HepG2 (cell line): ENCODE measurements around the gene DAO. TPM values are rescaled to one million over a fixed set of nuclear protein-coding genes. Genes with fewer than 3 reads are reported as not detected.
A peak's percentile ranks its signal among the peaks of the same experiment; 100 is the strongest.

Source experiments
- ATAC-seq: fragments of 200-7000 bp; cut with Tn5 transposase; 3 replicates; pipeline ENCODE4 v1.9.1; 2020; ENCODE audit warnings: mild to moderate bottlenecking, moderate library complexity
- BruUV-seq: library from RNA; stranded (reverse); fragments of 400-500 nt; replicated peaks from 2 replicates; lab custom pipeline; 2021; lab: Mats Ljungman, UMichigan
- CTCF ChIA-PET: fragments of 300-600 bp; formaldehyde crosslinking; extraction: SDS; loops from one replicate; lab custom pipeline; 2021; ENCODE audit warnings: low total read pairs, inconsistent platforms, low intra/inter-chr PET ratio; lab: Yijun Ruan, JAX
- POLR2A ChIA-PET: fragments of 350-600 bp; sonication (Branson Sonifier 250); formaldehyde crosslinking; loops from one replicate; lab custom pipeline; 2020; ENCODE audit warnings: antibody characterized with exemption, inconsistent platforms; lab: Yijun Ruan, JAX
- DNase-seq: peaks from one replicate; pipeline ENCODE4 v3.0.0-alpha.2; 2015; ENCODE audit warnings: low spot score
- FAIRE-seq: peaks from 3 replicates; lab custom pipeline; 2011; peaks lifted over from hg19 to GRCh38; lab: Jason Lieb, UNC
- H2AFZ ChIP-seq: one replicate; pipeline ENCODE4 v1.6.1; 2011; ENCODE audit warnings: low read length, inconsistent platforms
- H3K27ac ChIP-seq: fragments of 300-600 bp; 3 replicates; pipeline ENCODE4 v1.8.0; 2011; ENCODE audit warnings: mixed run types, mild to moderate bottlenecking, mixed read lengths, low read length, inconsistent platforms; ENCODE audit not compliant: insufficient read depth; ENCODE audit errors: extremely low read length
- H3K27me3 ChIP-seq, 2 experiments: fragments of 200-600 bp in 1 of 2; 2 replicates in 1 of 2; 3 replicates in 1 of 2; pipeline versions ENCODE4 v1.6.0 to v1.8.0; 2011; ENCODE audit warnings: low read length in 2 of 2, mild to moderate bottlenecking in 2 of 2, moderate library complexity in 2 of 2, inconsistent platforms in 1 of 2; ENCODE audit not compliant: insufficient read depth in 2 of 2, control insufficient read depth in 1 of 2
- H3K36me3 ChIP-seq, 2 experiments: fragments of 200-600 bp in 1 of 2; replicated peaks in 1 of 2; 2 replicates in 1 of 2; 3 replicates in 1 of 2; pipeline versions ENCODE4 v1.5.1 to v1.8.0; 2011; ENCODE audit warnings: low read length in 2 of 2, inconsistent platforms in 1 of 2; ENCODE audit not compliant: insufficient read depth in 2 of 2, control insufficient read depth in 1 of 2
- H3K4me1 ChIP-seq: 2 replicates; pipeline ENCODE4 v1.5.1; 2012; ENCODE audit warnings: low read length, inconsistent platforms; ENCODE audit not compliant: insufficient read depth
- H3K4me2 ChIP-seq: 2 replicates; pipeline ENCODE4 v1.6.0; 2011; ENCODE audit warnings: low read depth, low read length, inconsistent platforms
- H3K4me3 ChIP-seq, 3 experiments: fragments of 200-600 bp in 1 of 3; sonication (generic), shearing (Covaris generic) in 1 of 3; replicated peaks in 1 of 3; 2 replicates each; pipeline ENCODE4 v1.5.1; 2011 to 2016; ENCODE audit warnings: low read length in 3 of 3, inconsistent platforms in 2 of 3, low read depth in 2 of 3, mild to moderate bottlenecking in 2 of 3, control low read depth in 1 of 3, mixed read lengths in 1 of 3; ENCODE audit not compliant: insufficient read depth in 1 of 3
- H3K79me2 ChIP-seq: one replicate; pipeline ENCODE4 v1.6.1; 2011; ENCODE audit warnings: low read length, inconsistent platforms; ENCODE audit not compliant: insufficient read depth
- H3K9ac ChIP-seq: 2 replicates; pipeline ENCODE4 v1.6.0; 2011; ENCODE audit warnings: mild to moderate bottlenecking, low read depth, low read length, inconsistent platforms; ENCODE audit not compliant: insufficient read depth
- H3K9me3 ChIP-seq: 2 replicates; pipeline ENCODE4 v1.5.1; 2012; ENCODE audit warnings: mild to moderate bottlenecking, low read length
- H4K20me1 ChIP-seq: 2 replicates; pipeline ENCODE4 v1.6.0; 2011; ENCODE audit warnings: inconsistent platforms, mild to moderate bottlenecking, low read length, moderate library complexity; ENCODE audit not compliant: insufficient read depth
- ATM ChIP-seq: fragments of 450-650 bp; IDR thresholded peaks from 2 replicates; pipeline ENCODE4 v1.7.1; 2017; ENCODE audit warnings: mild to moderate bottlenecking, borderline replicate concordance
- HHEX ChIP-seq: IDR thresholded peaks from 2 replicates; pipeline ENCODE4 v1.6.1; 2016; ENCODE audit warnings: control low read depth
- KAT2B ChIP-seq: fragments of 150-350 bp; IDR thresholded peaks from 2 replicates; pipeline ENCODE4 v1.6.1; 2014; ENCODE audit warnings: low read depth, low read length, borderline replicate concordance
- KMT2B ChIP-seq: IDR thresholded peaks from 2 replicates; pipeline ENCODE4 v1.6.1; 2016; ENCODE audit warnings: missing genetic modification reagents, missing compliant biosample characterization
- MZF1 ChIP-seq: sonication (generic); formaldehyde crosslinking; IDR thresholded peaks from 2 replicates; pipeline ENCODE4 v1.8.1; 2023; ENCODE audit warnings: mild to moderate bottlenecking, missing genetic modification reagents, borderline replicate concordance
- NCOR1 ChIP-seq: fragments of 200-600 bp; sonication (generic); IDR thresholded peaks from 2 replicates; pipeline ENCODE4 v1.7.0; 2017; ENCODE audit warnings: antibody characterized with exemption, low read length, borderline replicate concordance
- NFRKB ChIP-seq: fragments of 450-650 bp; IDR thresholded peaks from 2 replicates; pipeline ENCODE4 v1.6.1; 2017
- NR2F6 ChIP-seq, 2 experiments: IDR thresholded peaks; 2 replicates each; pipeline ENCODE4 v1.6.1; 2016; ENCODE audit warnings: antibody characterized with exemption in 1 of 2, mild to moderate bottlenecking in 1 of 2
- RBM22 ChIP-seq: fragments of 200-400 bp; formaldehyde crosslinking; optimal IDR thresholded peaks from 2 replicates; pipeline ENCODE3; 2017; ENCODE audit warnings: mild to moderate bottlenecking, low read length, moderate library complexity
- STAT5B ChIP-seq: sonication (generic); formaldehyde crosslinking; IDR thresholded peaks from 2 replicates; pipeline ENCODE4 v1.4.0; 2020; ENCODE audit warnings: missing genetic modification reagents
- ZNF263 ChIP-seq: sonication (generic); formaldehyde crosslinking; IDR thresholded peaks from 2 replicates; pipeline ENCODE4 v1.4.0; 2020; ENCODE audit warnings: missing genetic modification reagents
- ZNF296 ChIP-seq: sonication (generic); formaldehyde crosslinking; conservative IDR thresholded peaks from 2 replicates; pipeline ENCODE4 v1.5.0; 2020; ENCODE audit warnings: mild to moderate bottlenecking, missing genetic modification reagents
- ZNF34 ChIP-seq: sonication (generic); formaldehyde crosslinking; IDR thresholded peaks from 2 replicates; pipeline ENCODE4 v1.4.0; 2020; ENCODE audit warnings: mild to moderate bottlenecking, missing genetic modification reagents, borderline replicate concordance
- ZSCAN25 ChIP-seq: sonication (generic); formaldehyde crosslinking; IDR thresholded peaks from 2 replicates; pipeline ENCODE4 v1.8.0; 2022; ENCODE audit warnings: mild to moderate bottlenecking, missing genetic modification reagents
- ZSCAN29 ChIP-seq: sonication (generic); formaldehyde crosslinking; conservative IDR thresholded peaks from 2 replicates; pipeline ENCODE4 v1.4.0; 2020; ENCODE audit warnings: mild to moderate bottlenecking, missing genetic modification reagents
- WGBS: methylation state at CpG from one replicate; pipeline ENCODE4 v1.1.6; 2017; ENCODE audit warnings: low lambda C conversion rate; 5-methylcytosine and 5-hydroxymethylcytosine counted together
- in situ Hi-C: cut with HindIII; loops from 2 replicates; pipeline ENCODE4 v1.10.0; 2017; ENCODE audit warnings: low pct_unique_long_range_greater_than_20kb; ENCODE audit not compliant: extremely low pct_ligation_motif_present
- intact Hi-C: fragments of 100-400 bp; cut with micrococcal nuclease; formaldehyde crosslinking; loops from one replicate; pipeline ENCODE4 v1.10.0; 2022; ENCODE audit not compliant: unreplicated experiment
- polyA plus RNA-seq, 8 experiments: library from polyadenylated mRNA; depleted of rRNA in 3 of 8; stranded (reverse) in 7 of 8; unstranded in 1 of 8; fragments of >200 nt; fragmentation: Illumina TruSeq in 4 of 8; extraction: Trizol in 4 of 8; gene quantifications; 2 replicates each; pipeline versions ENCODE4 v1.2.1 to v1.2.3, GENCODE V29; 2011 to 2016; ENCODE audit warnings: low read depth in 4 of 8, missing spikeins in 1 of 8, mixed read lengths in 1 of 8; ENCODE audit not compliant: insufficient read depth in 1 of 8
- total RNA-seq, 5 experiments: library from RNA; depleted of rRNA; stranded (reverse); fragments of >200 nt; fragmentation: Illumina TruSeq; extraction: Trizol; gene quantifications; 2 replicates each; pipeline ENCODE4 v1.2.3, GENCODE V29; 2016; ENCODE audit warnings: low read depth in 1 of 5
- TF ChIP-seq, protein P1 (sequence below): fragments of 450-650 bp; IDR thresholded peaks from 2 replicates; pipeline ENCODE4 v1.6.1; 2016
- TF ChIP-seq, protein P2 (sequence below): sonication (generic); formaldehyde crosslinking; IDR thresholded peaks from 2 replicates; pipeline ENCODE4 v1.8.1; 2023; ENCODE audit warnings: mild to moderate bottlenecking, missing genetic modification reagents, borderline replicate concordance
- TF ChIP-seq, protein P3 (sequence below): sonication (generic); formaldehyde crosslinking; IDR thresholded peaks from 2 replicates; pipeline ENCODE4 v1.4.0; 2020; ENCODE audit warnings: missing genetic modification reagents

DAO gene
- total and polyA plus RNA-seq, 2 of the 13 experiments (the other 11 are each of a cell fraction or from before 2014, with no cell fraction given) = 0.34 to 0.82 TPM

DNA sequence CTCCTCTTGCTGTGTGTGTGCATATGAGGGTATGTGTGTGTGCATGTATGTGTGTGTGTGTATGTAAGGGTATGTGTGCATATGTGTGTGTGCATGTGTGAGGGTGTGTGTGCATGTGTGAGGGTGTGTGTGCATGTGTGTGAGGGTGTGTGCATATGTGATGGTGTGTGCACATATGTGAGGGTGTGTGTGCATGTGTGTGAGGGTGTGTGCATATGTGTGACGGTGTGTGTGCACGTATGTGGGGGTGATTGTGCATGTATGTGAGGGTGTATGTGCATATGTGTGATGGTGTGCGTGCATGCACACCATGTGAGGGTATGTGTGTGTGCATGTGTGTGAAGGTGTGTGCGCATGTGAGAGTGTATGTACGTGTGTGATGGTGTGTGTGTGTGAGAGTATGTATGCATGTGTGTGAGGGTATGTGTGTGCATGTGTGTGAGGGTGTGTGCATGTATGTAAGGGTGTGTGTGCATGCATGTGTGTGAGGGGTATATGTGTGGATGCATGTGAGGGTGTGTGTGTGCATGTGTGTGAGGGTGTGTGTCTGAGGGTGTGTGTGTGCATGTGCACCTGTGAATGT lies 15.4 kb downstream of the DAO start:
- ATAC-seq = no peak
- H3K79me2 ChIP-seq = no peaks in the 10 kb centered on the region
- no peaks in the 10 kb centered on the region for H3K36me3 ChIP-seq
- TF ChIP-seq, protein P1, sequence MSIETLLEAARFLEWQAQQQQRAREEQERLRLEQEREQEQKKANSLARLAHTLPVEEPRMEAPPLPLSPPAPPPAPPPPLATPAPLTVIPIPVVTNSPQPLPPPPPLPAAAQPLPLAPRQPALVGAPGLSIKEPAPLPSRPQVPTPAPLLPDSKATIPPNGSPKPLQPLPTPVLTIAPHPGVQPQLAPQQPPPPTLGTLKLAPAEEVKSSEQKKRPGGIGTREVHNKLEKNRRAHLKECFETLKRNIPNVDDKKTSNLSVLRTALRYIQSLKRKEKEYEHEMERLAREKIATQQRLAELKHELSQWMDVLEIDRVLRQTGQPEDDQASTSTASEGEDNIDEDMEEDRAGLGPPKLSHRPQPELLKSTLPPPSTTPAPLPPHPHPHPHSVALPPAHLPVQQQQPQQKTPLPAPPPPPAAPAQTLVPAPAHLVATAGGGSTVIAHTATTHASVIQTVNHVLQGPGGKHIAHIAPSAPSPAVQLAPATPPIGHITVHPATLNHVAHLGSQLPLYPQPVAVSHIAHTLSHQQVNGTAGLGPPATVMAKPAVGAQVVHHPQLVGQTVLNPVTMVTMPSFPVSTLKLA = peak; percentile 78
- TF ChIP-seq ZNF296 = no peak
- BruUV-seq = no TSS peak
- FAIRE-seq = peak; percentile 15
- H4K20me1 ChIP-seq = no peaks in the 10 kb centered on the region
- H3K4me2 ChIP-seq = no peak overlapping the region
- no peak overlapping the region for H3K27ac ChIP-seq
- in situ Hi-C loops (no loop called here), intact Hi-C loops (no loop called here)
- WGBS = 47% methylated on average over 5 of the region's 5 CpGs
- no peak overlapping the region for H2AFZ ChIP-seq
- CTCF ChIA-PET = no interaction called here
- H3K4me1 ChIP-seq = no peaks in the 10 kb centered on the region
- H3K27me3 ChIP-seq = no peaks in the 10 kb centered on the region
- peaks cover 3% of the 10 kb centered on the region; the same call in 1 of the 2 replicates for H3K9me3 ChIP-seq
- DNase-seq = no peak
- no peak overlapping the region for H3K4me3 ChIP-seq
- no peak overlapping the region for H3K9ac ChIP-seq
- POLR2A ChIA-PET = no interaction called here

DNA sequence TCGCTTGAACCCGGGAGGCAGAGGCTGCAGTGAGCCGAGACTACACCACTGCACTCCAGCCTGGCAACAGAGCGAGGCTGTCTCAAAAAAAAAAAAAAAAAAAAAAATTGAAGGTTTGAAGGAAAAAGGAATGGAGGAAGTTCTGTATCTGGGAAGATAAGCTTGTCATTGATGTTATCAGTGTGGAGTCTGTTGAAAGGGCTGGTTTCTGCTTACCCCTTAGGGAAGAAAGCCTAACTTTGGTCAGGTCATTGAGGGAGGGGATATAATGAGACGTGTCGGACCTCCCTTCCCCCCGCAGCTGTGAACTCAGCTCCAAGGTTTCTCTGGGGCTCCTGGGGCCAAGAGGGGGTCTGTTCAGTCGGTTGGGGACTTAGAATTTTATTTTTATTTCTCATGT lies 16.4 kb downstream of the DAO start:
- Histone ChIP-seq H3K9me3 (no peaks in the 10 kb centered on the region), H2AFZ (no peak overlapping the region), H3K4me1 (no peaks in the 10 kb centered on the region), H3K4me3 (no peak overlapping the region), H4K20me1 (no peaks in the 10 kb centered on the region), H3K79me2 (no peaks in the 10 kb centered on the region), H3K27ac (no peak overlapping the region), H3K4me2 (no peak overlapping the region), H3K27me3 (no peaks in the 10 kb centered on the region), H3K9ac (no peak overlapping the region), H3K36me3 (no peaks in the 10 kb centered on the region)
- no peak for FAIRE-seq
- no TSS peak for BruUV-seq
- WGBS = 13% methylated on average over 8 of the region's 8 CpGs
- intact Hi-C loops (no loop called here), in situ Hi-C loops (no loop called here)
- ChIA-PET POLR2A (no interaction called here), CTCF (no interaction called here)
- no peak for DNase-seq
- no peak for ATAC-seq
- TF ChIP-seq, protein P2, sequence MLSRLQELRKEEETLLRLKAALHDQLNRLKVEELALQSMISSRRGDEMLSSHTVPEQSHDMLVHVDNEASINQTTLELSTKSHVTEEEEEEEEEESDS (CRISPR knock-in tag) = no peak
- TF ChIP-seq NR2F6 (IDR thresholded peaks at IDR 0.05) = no peak
- TF ChIP-seq NR2F6 (CRISPR knock-in tag; IDR thresholded peaks at IDR 0.05) = no peak
- TF ChIP-seq ZSCAN29 = no peak
- TF ChIP-seq NCOR1 = no peak
- no peak for TF ChIP-seq ZNF34 (CRISPR knock-in tag)
- TF ChIP-seq ATM = no peak
- no peak for TF ChIP-seq KAT2B
- no peak for TF ChIP-seq ZSCAN25 (CRISPR knock-in tag)
- no peak for TF ChIP-seq KMT2B (CRISPR knock-in tag)
- TF ChIP-seq RBM22 = no peak
- no peak for TF ChIP-seq MZF1
- TF ChIP-seq NFRKB = no peak
- no peak for TF ChIP-seq STAT5B (CRISPR knock-in tag)
- no peak for TF ChIP-seq ZNF263 (CRISPR knock-in tag)
- TF ChIP-seq HHEX (CRISPR knock-in tag) = no peak
- TF ChIP-seq, protein P3, sequence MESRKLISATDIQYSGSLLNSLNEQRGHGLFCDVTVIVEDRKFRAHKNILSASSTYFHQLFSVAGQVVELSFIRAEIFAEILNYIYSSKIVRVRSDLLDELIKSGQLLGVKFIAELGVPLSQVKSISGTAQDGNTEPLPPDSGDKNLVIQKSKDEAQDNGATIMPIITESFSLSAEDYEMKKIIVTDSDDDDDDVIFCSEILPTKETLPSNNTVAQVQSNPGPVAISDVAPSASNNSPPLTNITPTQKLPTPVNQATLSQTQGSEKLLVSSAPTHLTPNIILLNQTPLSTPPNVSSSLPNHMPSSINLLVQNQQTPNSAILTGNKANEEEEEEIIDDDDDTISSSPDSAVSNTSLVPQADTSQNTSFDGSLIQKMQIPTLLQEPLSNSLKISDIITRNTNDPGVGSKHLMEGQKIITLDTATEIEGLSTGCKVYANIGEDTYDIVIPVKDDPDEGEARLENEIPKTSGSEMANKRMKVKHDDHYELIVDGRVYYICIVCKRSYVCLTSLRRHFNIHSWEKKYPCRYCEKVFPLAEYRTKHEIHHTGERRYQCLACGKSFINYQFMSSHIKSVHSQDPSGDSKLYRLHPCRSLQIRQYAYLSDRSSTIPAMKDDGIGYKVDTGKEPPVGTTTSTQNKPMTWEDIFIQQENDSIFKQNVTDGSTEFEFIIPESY (CRISPR knock-in tag) = no peak
